Hepatocyte (in vitro differentiated cells): Measurements from ENCODE around the gene ITPK1.

Source experiments
- EZH2 ChIP-seq: fragments of 200-600 bp; sonication (generic); IDR thresholded peaks from 2 replicates; pipeline ENCODE4 v1.6.1; 2016; ENCODE audit warnings: antibody characterized with exemption, mild to moderate bottlenecking, borderline replicate concordance
- EZH2phosphoT487 ChIP-seq: fragments of 200-600 bp; sonication (generic); IDR thresholded peaks from one replicate; pipeline ENCODE4 v1.6.1; 2018; ENCODE audit warnings: antibody characterized with exemption, mild to moderate bottlenecking, low read depth, moderate library complexity; ENCODE audit not compliant: unreplicated experiment, severe bottlenecking
- TF ChIP-seq, protein P1 (sequence below): fragments of 200-600 bp; sonication (generic); IDR thresholded peaks from 2 replicates; pipeline ENCODE4 v1.5.1; 2016; ENCODE audit warnings: antibody characterized with exemption, mild to moderate bottlenecking; ENCODE audit not compliant: poor library complexity

- TF ChIP-seq, protein P1, sequence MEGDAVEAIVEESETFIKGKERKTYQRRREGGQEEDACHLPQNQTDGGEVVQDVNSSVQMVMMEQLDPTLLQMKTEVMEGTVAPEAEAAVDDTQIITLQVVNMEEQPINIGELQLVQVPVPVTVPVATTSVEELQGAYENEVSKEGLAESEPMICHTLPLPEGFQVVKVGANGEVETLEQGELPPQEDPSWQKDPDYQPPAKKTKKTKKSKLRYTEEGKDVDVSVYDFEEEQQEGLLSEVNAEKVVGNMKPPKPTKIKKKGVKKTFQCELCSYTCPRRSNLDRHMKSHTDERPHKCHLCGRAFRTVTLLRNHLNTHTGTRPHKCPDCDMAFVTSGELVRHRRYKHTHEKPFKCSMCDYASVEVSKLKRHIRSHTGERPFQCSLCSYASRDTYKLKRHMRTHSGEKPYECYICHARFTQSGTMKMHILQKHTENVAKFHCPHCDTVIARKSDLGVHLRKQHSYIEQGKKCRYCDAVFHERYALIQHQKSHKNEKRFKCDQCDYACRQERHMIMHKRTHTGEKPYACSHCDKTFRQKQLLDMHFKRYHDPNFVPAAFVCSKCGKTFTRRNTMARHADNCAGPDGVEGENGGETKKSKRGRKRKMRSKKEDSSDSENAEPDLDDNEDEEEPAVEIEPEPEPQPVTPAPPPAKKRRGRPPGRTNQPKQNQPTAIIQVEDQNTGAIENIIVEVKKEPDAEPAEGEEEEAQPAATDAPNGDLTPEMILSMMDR, result no peak
- TF ChIP-seq EZH2 (no peak), EZH2phosphoT487 (no peak)
Observed at GRCh38 chr14:93064411-93065271, 51.1 kb downstream of the ITPK1 start.
